Sigmoid colon (tissue), 7 donors: ENCODE results near the gene SIPA1L3. TPM values are rescaled to one million over a fixed set of nuclear protein-coding genes. Genes with fewer than 3 reads are reported as not detected.
A peak's percentile ranks its signal among the peaks of the same experiment; 100 is the strongest.
"Not testable (repeated sequence)": the region's sequence is repeated elsewhere in the genome, so short reads cannot be mapped to it uniquely, and the experiment has no call there.

Source experiments
- DNase-seq: peaks from one replicate; pipeline ENCODE4 v3.0.0-alpha.2; 2019
- H3K27ac ChIP-seq, 4 donors: fragments of 200-600 bp; sonication (generic); one replicate each; pipeline ENCODE4 v1.5.1; 2016 to 2019; ENCODE audit warnings: mild to moderate bottlenecking in 1 of 4
- H3K27me3 ChIP-seq, 3 donors: fragments of 200-600 bp; sonication (generic); one replicate each; pipeline ENCODE4 v1.5.1; 2019; ENCODE audit warnings: mild to moderate bottlenecking in 1 of 3
- H3K36me3 ChIP-seq, 4 donors: fragments of 200-600 bp; sonication (generic); one replicate each; pipeline ENCODE4 v1.5.1; 2016 to 2019
- H3K4me1 ChIP-seq, 4 donors: fragments of 200-600 bp; sonication (generic); one replicate each; pipeline ENCODE4 v1.5.1; 2017 to 2019
- H3K4me3 ChIP-seq, 4 donors: fragments of 200-600 bp; sonication (generic); one replicate each; pipeline ENCODE4 v1.5.1; 2017 to 2019; ENCODE audit warnings: mild to moderate bottlenecking in 2 of 4, moderate library complexity in 1 of 4
- H3K9me3 ChIP-seq, 4 donors: fragments of 200-600 bp in 3 of 4; sonication (generic) in 3 of 4; one replicate each; pipeline versions ENCODE4 v1.5.1 to v1.6.1; 2013 to 2019
- EP300 ChIP-seq, 4 donors: sonication (generic); formaldehyde crosslinking; IDR thresholded peaks; one replicate each; pipeline ENCODE4 v1.6.1; 2017; ENCODE audit warnings: antibody characterized with exemption in 4 of 4
- POLR2A ChIP-seq, 2 donors: fragments of 450-650 bp; IDR thresholded peaks; one replicate each; pipeline ENCODE4 v1.6.1; 2016; ENCODE audit warnings: antibody characterized with exemption in 2 of 2, mild to moderate bottlenecking in 2 of 2, moderate library complexity in 2 of 2
- POLR2AphosphoS5 ChIP-seq, 4 donors: sonication (generic); formaldehyde crosslinking; IDR thresholded peaks; one replicate each; pipeline ENCODE4 v1.6.1; 2017; ENCODE audit warnings: antibody characterized with exemption in 4 of 4
- WGBS, 2 donors: extraction: QIAGEN DNeasy Blood & Tissue Kit; methylation state at CpG; one replicate each; pipeline ENCODE4 v1.1.7; 2013; 5-methylcytosine and 5-hydroxymethylcytosine counted together
- intact Hi-C: fragments of 100-400 bp; cut with DNase I; formaldehyde crosslinking; loops from one replicate; pipeline ENCODE4 v1.15.1; 2023
- polyA plus RNA-seq, 3 donors: library from polyadenylated mRNA; stranded (reverse); fragments of 200-250 nt; gene quantifications; one replicate each; pipeline ENCODE4 v1.2.3, GENCODE V29; 2013
- total RNA-seq, 4 donors: library from RNA; depleted of rRNA; stranded (reverse); fragments of >200 nt; gene quantifications; one replicate each; pipeline ENCODE4 v1.1.0, GENCODE V29; 2016
- TF ChIP-seq, protein P1 (sequence below), 4 experiments: fragments of 450-650 bp in 3 of 4; fragments of 200-600 bp in 1 of 4; IDR thresholded peaks; one replicate each; pipeline ENCODE4 v1.5.1; 2016 to 2019; ENCODE audit warnings: antibody characterized with exemption in 4 of 4, mild to moderate bottlenecking in 3 of 4, moderate library complexity in 2 of 4
- donor health status: healthy with polysubstance abuse.
- donor health status: Bipolar disorder and iron deficiency.
- donor health status: healthy.

SIPA1L3 gene
- total and polyA plus RNA-seq, 7 donors = 7.7 to 47.9 (median 9.9) TPM

- Histone ChIP-seq H3K4me3 (peak overlapping the region in 1 of 4 donors; percentile 14), H3K36me3 (no peaks in the 10 kb centered on the region), H3K9me3 (no peaks in the 10 kb centered on the region), H3K4me1 (peaks cover 0 to 16% (median 15%) of the 10 kb centered on the region in 4 donors), H3K27ac (no peak overlapping the region), H3K27me3 (peaks cover 30 to 97% (median 86%) of the 10 kb centered on the region in 3 donors)
- no peak for DNase-seq
- intact Hi-C loops = loop anchor here (10.0 kb wide), 1 partner anchor 325 kb away; the partner anchor contains the start of genes SIPA1L3 and WDR87
- WGBS, 2 donors = 1% methylated on average over 54 of the region's 54 CpGs
- no peak for TF ChIP-seq EP300 (IDR thresholded peaks at IDR 0.05)
- TF ChIP-seq, protein P1, sequence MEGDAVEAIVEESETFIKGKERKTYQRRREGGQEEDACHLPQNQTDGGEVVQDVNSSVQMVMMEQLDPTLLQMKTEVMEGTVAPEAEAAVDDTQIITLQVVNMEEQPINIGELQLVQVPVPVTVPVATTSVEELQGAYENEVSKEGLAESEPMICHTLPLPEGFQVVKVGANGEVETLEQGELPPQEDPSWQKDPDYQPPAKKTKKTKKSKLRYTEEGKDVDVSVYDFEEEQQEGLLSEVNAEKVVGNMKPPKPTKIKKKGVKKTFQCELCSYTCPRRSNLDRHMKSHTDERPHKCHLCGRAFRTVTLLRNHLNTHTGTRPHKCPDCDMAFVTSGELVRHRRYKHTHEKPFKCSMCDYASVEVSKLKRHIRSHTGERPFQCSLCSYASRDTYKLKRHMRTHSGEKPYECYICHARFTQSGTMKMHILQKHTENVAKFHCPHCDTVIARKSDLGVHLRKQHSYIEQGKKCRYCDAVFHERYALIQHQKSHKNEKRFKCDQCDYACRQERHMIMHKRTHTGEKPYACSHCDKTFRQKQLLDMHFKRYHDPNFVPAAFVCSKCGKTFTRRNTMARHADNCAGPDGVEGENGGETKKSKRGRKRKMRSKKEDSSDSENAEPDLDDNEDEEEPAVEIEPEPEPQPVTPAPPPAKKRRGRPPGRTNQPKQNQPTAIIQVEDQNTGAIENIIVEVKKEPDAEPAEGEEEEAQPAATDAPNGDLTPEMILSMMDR (IDR thresholded peaks at IDR 0.05) = no peak
- no peak for TF ChIP-seq POLR2AphosphoS5 (IDR thresholded peaks at IDR 0.05)
- TF ChIP-seq POLR2A (IDR thresholded peaks at IDR 0.05) = no peak
Measured at GRCh38 chr19:38229585-38230073, 322.6 kb downstream of the SIPA1L3 start.

DNA sequence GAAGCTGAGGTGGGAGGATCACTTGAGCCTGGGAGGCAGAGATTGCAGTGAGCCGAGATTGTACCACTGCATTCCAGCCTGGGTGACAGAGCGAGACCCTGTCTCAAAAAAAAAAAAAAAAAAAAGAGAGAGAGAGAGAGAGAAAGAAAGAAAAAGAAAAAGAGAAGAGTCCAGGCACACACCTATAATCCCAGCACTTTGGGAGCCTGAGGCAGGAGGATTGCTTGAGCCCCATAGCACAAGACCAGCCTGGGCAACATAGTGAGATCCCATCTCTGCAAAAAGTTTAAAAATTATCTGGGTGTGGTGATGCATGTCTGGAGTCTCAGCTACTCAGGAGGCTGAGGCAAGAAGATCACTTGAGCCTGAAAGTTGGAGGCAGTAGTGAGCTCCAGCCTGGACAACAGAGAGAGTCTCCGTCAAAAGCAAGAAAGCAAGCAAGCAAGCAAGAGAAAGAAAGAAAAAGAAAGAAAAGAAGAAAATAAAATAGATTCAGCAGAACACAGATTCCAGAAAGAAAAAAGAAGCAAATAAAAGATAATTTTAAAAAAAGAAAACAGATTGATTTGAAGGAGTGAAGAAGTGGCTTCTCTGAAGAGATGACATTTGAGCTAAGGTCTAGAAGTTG, 323.6 kb downstream of the SIPA1L3 start:
- H3K27me3 ChIP-seq = peaks cover 29 to 97% (median 84%) of the 10 kb centered on the region in 3 donors
- DNase-seq, intact Hi-C loops, H3K4me3 ChIP-seq, H3K36me3 ChIP-seq, H3K9me3 ChIP-seq, H3K27ac ChIP-seq: not testable (repeated sequence)
- peaks cover 0 to 16% (median 15%) of the 10 kb centered on the region in 4 donors for H3K4me1 ChIP-seq
- WGBS, 2 donors = 61 to 70% methylated on average over 3 of the region's 3 CpGs

DNA sequence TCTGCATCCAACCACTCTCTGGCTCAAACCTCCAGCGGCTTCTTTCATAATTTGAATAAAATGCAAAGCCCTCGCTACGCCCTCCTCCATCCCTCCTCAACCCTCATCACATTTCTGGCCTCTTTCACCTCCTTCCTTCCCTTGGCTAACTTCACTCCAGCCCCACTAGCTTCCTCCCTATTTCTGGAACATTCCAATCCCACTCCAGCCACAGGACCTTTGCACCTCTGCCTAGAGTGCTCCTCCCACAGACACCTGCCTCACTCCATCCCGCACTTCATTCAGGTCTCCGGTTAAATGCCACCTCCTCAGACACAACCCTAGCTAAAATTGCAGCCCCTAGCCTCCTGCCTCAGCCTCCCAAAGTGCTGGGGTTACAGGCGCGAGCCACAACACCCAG, 324.9 kb downstream of the SIPA1L3 start:
- 86 to 91% methylated on average over 7 of the region's 7 CpGs for WGBS, 2 donors
- H3K27me3 ChIP-seq = peaks cover 24 to 90% (median 71%) of the 10 kb centered on the region in 3 donors
- no peak overlapping the region for H3K4me3 ChIP-seq
- no peak for DNase-seq
- no peak overlapping the region for H3K27ac ChIP-seq
- intact Hi-C loops = no loop called here
- peaks cover 0 to 16% (median 15%) of the 10 kb centered on the region in 4 donors for H3K4me1 ChIP-seq
- no peaks in the 10 kb centered on the region for H3K36me3 ChIP-seq
- no peaks in the 10 kb centered on the region for H3K9me3 ChIP-seq
- TF ChIP-seq EP300 (IDR thresholded peaks at IDR 0.05) (no peak), POLR2A (IDR thresholded peaks at IDR 0.05) (no peak), POLR2AphosphoS5 (IDR thresholded peaks at IDR 0.05) (no peak)
- TF ChIP-seq, protein P1 (IDR thresholded peaks at IDR 0.05) = no peak

GRCh38 chr19:38233740-38234251, 326.8 kb downstream of the SIPA1L3 start:
- peak; percentile 78 for DNase-seq
- intact Hi-C loops = no loop called here
- 28 to 30% methylated on average over 7 of the region's 7 CpGs for WGBS, 2 donors
- H3K4me1 ChIP-seq = peaks cover 0 to 9% (median 6%) of the 10 kb centered on the region in 4 donors
- no peak overlapping the region for H3K4me3 ChIP-seq
- TF ChIP-seq POLR2AphosphoS5 (IDR thresholded peaks at IDR 0.05) = no peak
- TF ChIP-seq, protein P1 (IDR thresholded peaks at IDR 0.05) = peak in 3 of 4 experiments; percentile 61 to 70 (median 67)
- H3K36me3 ChIP-seq = no peaks in the 10 kb centered on the region
- H3K27me3 ChIP-seq = peaks cover 10 to 72% (median 52%) of the 10 kb centered on the region in 3 donors
- H3K27ac ChIP-seq = no peak overlapping the region
- H3K9me3 ChIP-seq = no peaks in the 10 kb centered on the region

DNA sequence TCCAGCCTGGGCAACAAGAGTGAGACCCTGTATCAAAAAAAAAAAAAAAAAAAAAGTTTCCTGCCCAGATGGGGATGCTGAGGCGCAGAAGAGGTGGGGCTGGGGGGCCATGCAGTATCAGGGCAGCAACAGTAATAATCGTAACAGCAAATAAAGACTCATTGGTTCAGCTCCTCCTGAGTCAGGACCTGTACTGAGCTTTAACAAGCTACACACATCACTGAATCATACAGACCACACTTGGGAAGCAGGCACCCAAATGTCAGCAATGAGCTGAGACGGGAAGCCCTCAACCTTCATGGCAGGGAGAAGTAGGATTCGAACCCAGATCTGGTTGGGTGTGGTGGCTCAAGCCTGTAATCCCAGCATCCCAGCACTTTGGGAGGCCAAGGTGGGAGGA, 327.6 kb downstream of the SIPA1L3 start:
- Histone ChIP-seq H3K27ac (no peak overlapping the region), H3K9me3 (no peaks in the 10 kb centered on the region), H3K4me1 (peaks cover 0 to under 1% (median 0%) of the 10 kb centered on the region in 4 donors), H3K27me3 (peaks cover 5 to 64% (median 46%) of the 10 kb centered on the region in 3 donors), H3K4me3 (no peak overlapping the region), H3K36me3 (no peaks in the 10 kb centered on the region)
- no peak for TF ChIP-seq POLR2AphosphoS5 (IDR thresholded peaks at IDR 0.05)
- TF ChIP-seq EP300 (IDR thresholded peaks at IDR 0.05) = no peak
- TF ChIP-seq, protein P1 (IDR thresholded peaks at IDR 0.05) = no peak
- no peak for TF ChIP-seq POLR2A (IDR thresholded peaks at IDR 0.05)
- intact Hi-C loops = no loop called here
- 88 to 93% methylated on average over 4 of the region's 4 CpGs for WGBS, 2 donors
- DNase-seq = no peak
